Activated CD8-positive, alpha-beta T cell treated with anti-CD3 and anti-CD28 coated beads, Interleukin-2, amount 10 ng/mL, durations not matched to agents 7 days and 5 days (primary cell): ENCODE data around the gene CPT1A. TPM values are rescaled to one million over a fixed set of nuclear protein-coding genes. Genes with fewer than 3 reads are reported as not detected.
"Not testable (repeated sequence)": the region's sequence is repeated elsewhere in the genome, so short reads cannot be mapped to it uniquely, and the experiment has no call there.

Experiments
- ATAC-seq: fragments of 150-1000 bp; cut with Tn5 transposase; one replicate; pipeline ENCODE4 v1.10.0; 2021; ENCODE audit warnings: moderate library complexity
- CTCF ChIA-PET: fragments of 350-600 bp; sonication (Branson Sonifier 250); formaldehyde crosslinking; loops from one replicate; lab custom pipeline; 2021; ENCODE audit warnings: antibody characterized with exemption; lab: Charles Lee
- POLR2A ChIA-PET: fragments of 350-600 bp; sonication (Branson Sonifier 250); formaldehyde crosslinking; loops from one replicate; lab custom pipeline; 2021; ENCODE audit warnings: antibody characterized with exemption; lab: Charles Lee
- DNase-seq: peaks from one replicate; pipeline ENCODE4 v3.0.0-alpha.2; 2020
- H3K27ac Mint-ChIP-seq: one replicate; pipeline ENCODE4 v1.8.0; 2021; ENCODE audit warnings: mild to moderate bottlenecking, mixed read lengths
- H3K27me3 Mint-ChIP-seq: one replicate; pipeline ENCODE4 v1.8.0; 2021; ENCODE audit warnings: low read depth, mixed read lengths
- H3K36me3 Mint-ChIP-seq: one replicate; pipeline ENCODE4 v1.8.0; 2021; ENCODE audit warnings: low read depth, mixed read lengths
- H3K4me1 Mint-ChIP-seq: one replicate; pipeline ENCODE4 v1.8.0; 2021; ENCODE audit warnings: low read depth, mixed read lengths
- H3K4me3 Mint-ChIP-seq: one replicate; pipeline ENCODE4 v1.8.0; 2021; ENCODE audit warnings: mild to moderate bottlenecking, mixed read lengths
- H3K9me3 Mint-ChIP-seq: one replicate; pipeline ENCODE4 v1.8.0; 2022; ENCODE audit warnings: mixed read lengths; ENCODE audit not compliant: insufficient read depth
- total RNA-seq, 2 experiments: library from RNA; stranded (reverse); gene quantifications; one replicate each; pipeline ENCODE4 v1.2.3, GENCODE V29; 2021

CPT1A gene
- total RNA-seq, result 10 to 100 TPM; 63.2 to 69.1 TPM

DNA sequence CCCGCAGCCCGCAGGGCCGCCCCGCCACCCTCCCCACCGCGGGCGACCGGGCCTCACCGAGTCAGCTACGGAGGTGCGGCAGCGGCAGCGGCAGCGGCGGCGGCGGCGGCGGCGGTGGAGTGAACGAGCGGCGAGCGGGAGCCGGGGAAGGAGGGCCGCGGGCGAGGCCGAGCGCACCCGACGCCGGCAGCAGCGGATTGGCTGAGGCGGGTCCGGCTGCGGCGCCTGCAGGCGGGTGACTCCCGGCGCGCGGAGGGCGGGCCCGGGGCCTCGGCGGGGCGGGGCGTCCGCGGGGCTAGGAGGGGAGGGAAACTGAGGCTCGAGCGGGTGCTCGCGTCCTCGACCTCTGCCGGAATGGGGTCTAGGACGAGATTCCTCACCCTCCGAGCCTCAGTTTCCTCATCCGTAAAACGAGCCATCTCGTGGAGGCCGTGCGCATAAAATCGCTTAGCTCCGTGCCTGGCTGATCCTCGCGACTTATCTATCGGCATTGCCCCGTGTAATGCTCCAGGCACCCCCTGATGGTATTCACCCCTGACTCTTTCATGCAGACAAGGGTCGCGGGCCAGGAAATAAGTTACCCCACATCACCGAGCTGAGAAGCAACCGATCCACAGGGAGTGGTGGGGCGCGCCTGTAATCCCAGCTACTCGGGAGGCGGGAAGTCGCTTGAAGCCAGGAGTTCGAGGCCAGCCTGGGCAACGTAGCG is at the start of gene CPT1A:
Gene CPT1A (minus strand): TSS at position 199 of the 709 bp plus-strand sequence. CDS start 26,442 bp downstream, outside the sequence.
- peak within 1 kb of the TSS; percentile 90 for H3K4me3 Mint-ChIP-seq
- ATAC-seq (peak; percentile 57), DNase-seq (peak; percentile 78)
- peaks cover 8% of the 10 kb centered on the region for H3K36me3 Mint-ChIP-seq
- peaks cover 55% of the 10 kb centered on the region for H3K4me1 Mint-ChIP-seq
- POLR2A ChIA-PET, result interaction anchor here (1.1 to 2.1 kb wide), 3 partner anchors 14 to 92 kb away, joined by 3 to 6 read pairs (median 5); no protein-coding TSS in a partner anchor
- CTCF ChIA-PET, result interaction anchor here (1.1 to 1.5 kb wide), 2 partner anchors 13 to 209 kb away, joined by 4 read pairs; no protein-coding TSS in a partner anchor
- peak within 1 kb of the TSS; percentile 96 for H3K27ac Mint-ChIP-seq
- peaks cover 9% of the 10 kb centered on the region for H3K27me3 Mint-ChIP-seq
- no peaks in the 10 kb centered on the region for H3K9me3 Mint-ChIP-seq

GRCh38 chr11:68890490-68891231 is 48.9 kb upstream of the CPT1A start:
- ChIA-PET CTCF (no interaction called here), POLR2A (no interaction called here)
- Mint-ChIP-seq H3K4me1 (no peaks in the 10 kb centered on the region), H3K36me3 (peaks cover 27% of the 10 kb centered on the region), H3K27ac (no peak overlapping the region), H3K4me3 (no peak overlapping the region), H3K9me3 (no peaks in the 10 kb centered on the region), H3K27me3 (no peaks in the 10 kb centered on the region)
- no peak for DNase-seq
- ATAC-seq, result no peak

DNA sequence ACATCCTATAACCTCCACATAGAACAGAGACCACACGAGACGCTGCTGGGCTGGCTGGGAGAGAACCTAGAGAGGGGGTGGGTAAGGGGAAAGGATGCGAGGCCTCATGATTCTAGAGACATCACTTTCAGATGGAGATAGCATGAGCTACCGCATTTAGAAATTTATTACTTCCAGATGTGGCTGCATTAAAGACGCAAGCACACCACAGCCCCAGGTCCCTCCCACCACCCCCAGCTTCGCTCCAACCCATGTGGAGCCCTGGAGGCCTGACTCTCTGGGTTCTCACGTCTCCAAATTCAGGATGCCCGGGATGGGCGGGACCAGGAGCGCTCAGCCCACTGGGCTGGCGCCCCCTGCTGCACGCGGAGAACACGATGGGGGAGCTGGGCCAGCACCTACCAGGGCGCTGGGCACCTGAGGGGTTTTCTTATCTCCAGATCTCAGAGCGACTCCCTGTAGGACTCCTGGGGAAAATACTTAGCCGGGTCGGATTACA is 48.3 kb upstream of the CPT1A start:
- CTCF ChIA-PET, result no interaction called here
- Mint-ChIP-seq H3K36me3 (peaks cover 27% of the 10 kb centered on the region), H3K9me3 (no peaks in the 10 kb centered on the region), H3K27me3 (no peaks in the 10 kb centered on the region), H3K27ac (no peak overlapping the region), H3K4me1 (no peaks in the 10 kb centered on the region), H3K4me3 (no peak overlapping the region)
- no peak for ATAC-seq
- DNase-seq, result no peak
- POLR2A ChIA-PET, result no interaction called here

DNA sequence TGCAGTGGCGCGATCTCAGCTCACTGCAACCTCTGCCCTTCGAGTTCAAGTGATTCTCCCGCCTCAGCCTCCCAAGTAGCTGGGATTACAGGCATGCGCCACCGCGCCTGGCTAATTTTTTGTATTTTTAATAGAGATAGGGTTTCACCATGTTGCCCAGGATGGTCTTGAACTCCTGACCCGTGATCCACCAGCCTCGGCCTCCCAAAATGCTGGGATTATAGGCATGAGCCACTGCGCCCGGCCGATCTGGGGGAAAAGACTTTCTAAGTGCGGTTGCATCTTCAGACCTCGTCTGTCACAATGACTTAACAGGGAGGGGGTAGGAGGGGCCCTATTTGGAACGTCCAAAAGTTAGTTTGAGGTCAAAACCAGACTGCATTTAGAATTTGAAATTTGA is 43.1 kb upstream of the CPT1A start:
- CTCF ChIA-PET, result not testable (repeated sequence)

GRCh38 chr11:68882391-68882790 is 40.7 kb upstream of the CPT1A start:
- ChIA-PET POLR2A (no interaction called here), CTCF (no interaction called here)
- H3K4me3 Mint-ChIP-seq, result no peak overlapping the region
- no peaks in the 10 kb centered on the region for H3K9me3 Mint-ChIP-seq
- no peaks in the 10 kb centered on the region for H3K4me1 Mint-ChIP-seq
- DNase-seq, result no peak
- H3K36me3 Mint-ChIP-seq, result peaks cover 5% of the 10 kb centered on the region
- no peaks in the 10 kb centered on the region for H3K27me3 Mint-ChIP-seq
- no peak overlapping the region for H3K27ac Mint-ChIP-seq
- ATAC-seq, result no peak

More for the DNA sequence above, 43.1 kb upstream of the CPT1A start:
- POLR2A ChIA-PET, H3K9me3 Mint-ChIP-seq, DNase-seq, H3K4me1 Mint-ChIP-seq, H3K4me3 Mint-ChIP-seq, H3K27ac Mint-ChIP-seq, H3K36me3 Mint-ChIP-seq, ATAC-seq, H3K27me3 Mint-ChIP-seq: not testable (repeated sequence)

- CTCF ChIA-PET, result no interaction called here
- POLR2A ChIA-PET, result no interaction called here
- Mint-ChIP-seq H3K27ac (no peak overlapping the region), H3K36me3 (peaks cover 2% of the 10 kb centered on the region), H3K4me1 (no peaks in the 10 kb centered on the region), H3K9me3 (no peaks in the 10 kb centered on the region), H3K27me3 (no peaks in the 10 kb centered on the region), H3K4me3 (no peak overlapping the region)
- DNase-seq (no peak), ATAC-seq (no peak)
Observed at GRCh38 chr11:68881320-68881719, 39.6 kb upstream of the CPT1A start.

DNA sequence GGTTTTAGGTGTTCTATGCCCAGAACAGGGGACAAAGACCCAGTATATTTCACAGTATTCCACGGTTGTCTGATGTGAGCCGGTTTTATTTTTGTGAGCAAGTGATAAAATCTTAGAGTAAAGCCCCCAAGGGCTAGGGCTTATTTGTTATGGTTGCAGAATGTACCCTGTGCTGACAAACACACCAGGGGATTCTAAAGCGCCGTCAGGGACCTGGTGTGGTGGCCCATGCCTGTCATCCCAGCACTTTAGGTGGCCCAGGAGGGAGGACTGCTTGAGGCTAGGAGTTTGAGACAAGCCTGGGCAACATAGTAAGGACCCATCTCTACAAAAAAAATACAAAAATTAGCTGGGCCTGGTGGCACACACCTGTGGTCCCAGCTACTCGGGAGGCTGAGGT is 39.1 kb upstream of the CPT1A start:
- H3K4me1 Mint-ChIP-seq, result peaks cover under 1% of the 10 kb centered on the region
- H3K4me3 Mint-ChIP-seq, result no peak overlapping the region
- ChIA-PET CTCF (no interaction called here), POLR2A (no interaction called here)
- H3K9me3 Mint-ChIP-seq, result no peaks in the 10 kb centered on the region
- DNase-seq, result no peak
- H3K27me3 Mint-ChIP-seq, result no peaks in the 10 kb centered on the region
- no peak for ATAC-seq
- H3K36me3 Mint-ChIP-seq, result peaks cover 2% of the 10 kb centered on the region
- H3K27ac Mint-ChIP-seq, result no peak overlapping the region

- ATAC-seq (no peak), DNase-seq (no peak)
- CTCF ChIA-PET, result no interaction called here
- Mint-ChIP-seq H3K4me3 (no peak overlapping the region), H3K9me3 (no peaks in the 10 kb centered on the region), H3K4me1 (peaks cover 7% of the 10 kb centered on the region), H3K27me3 (peaks cover 4% of the 10 kb centered on the region), H3K36me3 (no peaks in the 10 kb centered on the region), H3K27ac (no peak overlapping the region)
- POLR2A ChIA-PET, result no interaction called here
Observed at GRCh38 chr11:68878022-68878421, 36.3 kb upstream of the CPT1A start.

DNA sequence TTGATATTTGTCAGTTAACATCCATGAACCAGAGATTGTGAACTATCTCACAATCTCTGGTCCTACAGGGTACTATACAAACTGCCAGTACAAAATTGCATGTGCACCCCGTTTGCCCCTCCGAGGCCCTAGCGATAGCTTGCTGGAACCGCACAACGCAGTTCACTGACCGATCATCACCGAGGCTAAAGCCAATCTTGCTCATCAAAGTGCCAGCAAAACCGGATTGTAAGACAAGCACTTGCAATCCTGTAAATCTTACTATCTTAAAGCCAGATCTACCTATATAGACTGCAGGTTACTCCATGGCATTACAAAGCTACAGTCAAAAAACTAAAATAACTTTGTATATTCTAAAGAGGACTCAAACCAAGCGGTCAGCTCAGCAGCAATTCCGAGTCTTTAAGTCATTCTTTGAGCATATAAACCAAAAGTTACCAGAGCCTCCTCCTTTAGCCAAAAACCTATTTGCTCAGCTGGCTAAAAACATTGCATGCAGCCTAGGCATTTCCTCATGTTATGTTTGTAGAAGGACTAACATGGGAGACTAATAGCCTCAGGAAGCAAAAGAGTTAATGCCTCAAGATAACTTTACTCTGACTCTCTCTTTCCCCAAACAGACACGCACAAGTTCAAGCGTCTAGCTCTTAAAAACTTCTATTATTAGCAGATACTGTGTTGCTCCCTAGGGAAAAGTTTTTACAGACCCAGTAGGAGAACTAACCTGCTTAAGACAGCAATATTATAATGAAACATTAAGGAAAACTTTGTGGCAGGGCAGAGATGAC is 30.7 kb upstream of the CPT1A start:
- ChIA-PET POLR2A (no interaction called here), CTCF (no interaction called here)
- peaks cover 25% of the 10 kb centered on the region for H3K4me1 Mint-ChIP-seq
- H3K27ac Mint-ChIP-seq, result no peak overlapping the region
- ATAC-seq (no peak), DNase-seq (no peak)
- H3K27me3 Mint-ChIP-seq, result peaks cover 29% of the 10 kb centered on the region
- no peak overlapping the region for H3K4me3 Mint-ChIP-seq
- no peaks in the 10 kb centered on the region for H3K36me3 Mint-ChIP-seq
- H3K9me3 Mint-ChIP-seq, result no peaks in the 10 kb centered on the region

GRCh38 chr11:68870470-68870869 is 28.8 kb upstream of the CPT1A start:
- Mint-ChIP-seq H3K9me3 (no peaks in the 10 kb centered on the region), H3K27ac (no peak overlapping the region), H3K36me3 (no peaks in the 10 kb centered on the region), H3K4me3 (peak overlapping the region; percentile 77), H3K27me3 (peaks cover 29% of the 10 kb centered on the region), H3K4me1 (peaks cover 20% of the 10 kb centered on the region)
- DNase-seq (no peak), ATAC-seq (no peak)
- CTCF ChIA-PET, result no interaction called here
- POLR2A ChIA-PET, result no interaction called here

- H3K27ac Mint-ChIP-seq, result no peak overlapping the region
- CTCF ChIA-PET, result interaction anchor here (1.7 kb wide), 1 partner anchor 284 kb away, joined by 5 read pairs; no protein-coding TSS in a partner anchor
- H3K9me3 Mint-ChIP-seq, result no peaks in the 10 kb centered on the region
- no peak for DNase-seq
- POLR2A ChIA-PET, result no interaction called here
- peaks cover 28% of the 10 kb centered on the region for H3K27me3 Mint-ChIP-seq
- H3K36me3 Mint-ChIP-seq, result no peaks in the 10 kb centered on the region
- H3K4me3 Mint-ChIP-seq, result no peak overlapping the region
- ATAC-seq, result no peak
- H3K4me1 Mint-ChIP-seq, result peaks cover 18% of the 10 kb centered on the region
Observed at GRCh38 chr11:68868221-68868835, 26.6 kb upstream of the CPT1A start.
